ENCODE measurements around the gene NUP93.

GRCh38 chr16:56876048-56876447 is 146.1 kb downstream of the NUP93 start:
- TF ChIP-seq CTCF (IDR thresholded peaks at IDR 0.05) (no peak), POLR2A (IDR thresholded peaks at IDR 0.05) (no peak)
